ENCODE data around the gene FGF18. TPM values are rescaled to one million over a fixed set of nuclear protein-coding genes. Genes with fewer than 3 reads are reported as not detected.

FGF18 gene
- total RNA-seq, 1 experiment from 2014 or later: 0.52 TPM

GRCh38 chr5:171415115-171415730, 4.2 kb upstream of the FGF18 start:
- H3K27ac ChIP-seq: no peak overlapping the region
- H4K20me1 ChIP-seq (ENCODE audit: insufficient read depth): peaks cover 56% of the 10 kb centered on the region
- no peak overlapping the region for H3K4me3 ChIP-seq
- ChIA-PET CTCF (interaction anchor here (0.6 to 0.7 kb wide), 3 partner anchors 100 to 607 kb away, joined by 3 to 4 read pairs (median 3); no protein-coding TSS in a partner anchor), POLR2A (ENCODE audit: unreplicated experiment) (interaction anchor here (0.6 to 0.7 kb wide), 2 partner anchors 10 to 28 kb away, joined by 7 to 11 read pairs; no protein-coding TSS in a partner anchor)
- no peak overlapping the region for H2AFZ ChIP-seq
- intact Hi-C loops (cut with micrococcal nuclease; ENCODE audit: unreplicated experiment): loop anchor here (5.0 to 10.0 kb wide), 4 partner anchors 67 to 870 kb away; partner anchors contain the start of gene UBTD2
- H3K36me3 ChIP-seq (ENCODE audit: low read depth): peaks cover 27% of the 10 kb centered on the region
- no peaks in the 10 kb centered on the region for H3K9me2 ChIP-seq (ENCODE audit: insufficient read depth)
- H3K79me2 ChIP-seq (ENCODE audit: low read depth): peaks cover 12% of the 10 kb centered on the region; the same call in 1 of the 2 replicates
- DNase-seq: no peak
- H3F3A ChIP-seq (ENCODE audit: insufficient read depth, low read depth): peaks cover 82% of the 10 kb centered on the region
- no TSS peak for BruUV-seq (replicated peaks)
- no peak overlapping the region for H3K4me2 ChIP-seq
- no peaks in the 10 kb centered on the region for H3K27me3 ChIP-seq (ENCODE audit: insufficient read depth, low read depth)
- TF ChIP-seq CTCF (conservative IDR thresholded peaks at IDR 0.05): no peak
- TF ChIP-seq EZH2 (IDR thresholded peaks at IDR 0.05; ENCODE audit: low read depth): no peak
- no peaks in the 10 kb centered on the region for H3K9me3 ChIP-seq (ENCODE audit: insufficient read depth, low read depth)
- H3K4me1 ChIP-seq (replicated peaks; ENCODE audit: insufficient read depth): 0 out of 2 replicates have a peak, but pooled peaks cover under 1% of the 10 kb centered on the region

DNA sequence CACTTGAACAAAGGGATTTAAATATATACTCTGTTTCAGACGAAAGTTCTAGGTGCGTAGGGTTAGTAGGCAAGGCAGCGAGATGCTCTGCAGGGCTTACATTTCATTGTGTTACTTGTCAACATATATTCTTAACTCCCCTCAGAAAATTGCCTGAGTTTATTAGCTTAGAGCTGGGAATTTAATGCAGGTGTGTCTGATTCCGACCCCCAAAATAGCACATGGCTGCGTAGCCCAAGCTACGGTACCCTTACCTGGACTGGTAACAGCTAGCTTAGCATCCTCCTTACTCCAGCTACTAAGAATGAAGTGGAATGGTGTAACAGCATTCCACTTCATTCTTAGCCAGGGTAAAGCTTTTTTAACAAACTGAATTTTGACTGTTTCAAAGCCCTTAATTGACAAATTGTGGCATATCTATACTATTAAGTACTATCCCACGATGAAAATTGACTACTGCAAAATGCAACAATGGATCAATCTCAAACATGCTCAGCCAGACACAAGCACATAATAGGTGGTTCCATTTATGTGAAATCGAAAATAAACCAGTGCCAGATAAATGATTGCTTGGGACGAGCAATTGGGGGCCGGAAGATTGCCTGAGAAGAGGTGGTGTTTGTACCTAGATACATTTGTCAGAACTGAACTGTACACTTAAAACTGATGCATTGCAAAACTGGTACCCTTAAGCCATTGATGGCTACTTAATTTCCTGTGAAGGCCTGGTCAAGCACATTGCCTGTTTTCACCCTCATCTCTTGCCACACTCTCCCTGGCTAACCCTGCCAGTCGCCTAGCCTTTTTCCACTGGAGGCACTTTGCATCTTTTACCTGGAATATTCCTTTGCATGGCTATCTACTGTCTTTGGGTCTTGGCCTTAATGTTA, 3.0 kb upstream of the FGF18 start:
- no peak for DNase-seq
- Histone ChIP-seq H3F3A (ENCODE audit: insufficient read depth, low read depth) (peaks cover 70% of the 10 kb centered on the region), H3K79me2 (ENCODE audit: low read depth) (peaks cover 4% of the 10 kb centered on the region; the same call in 1 of the 2 replicates), H3K27ac (no peak overlapping the region), H3K4me1 (replicated peaks; ENCODE audit: insufficient read depth) (0 out of 2 replicates have a peak, but pooled peaks cover 7% of the 10 kb centered on the region), H3K4me3 (no peak overlapping the region), H4K20me1 (ENCODE audit: insufficient read depth) (peaks cover 44% of the 10 kb centered on the region), H2AFZ (no peak overlapping the region), H3K9me3 (ENCODE audit: insufficient read depth, low read depth) (no peaks in the 10 kb centered on the region), H3K9me2 (ENCODE audit: insufficient read depth) (no peaks in the 10 kb centered on the region), H3K27me3 (ENCODE audit: insufficient read depth, low read depth) (no peaks in the 10 kb centered on the region), H3K36me3 (ENCODE audit: low read depth) (peaks cover 19% of the 10 kb centered on the region), H3K4me2 (no peak overlapping the region)
- BruUV-seq (replicated peaks): TSS peak; percentile 12
- CTCF ChIA-PET: no interaction called here
- POLR2A ChIA-PET (ENCODE audit: unreplicated experiment): no interaction called here
- TF ChIP-seq EZH2 (IDR thresholded peaks at IDR 0.05; ENCODE audit: low read depth) (no peak), CTCF (conservative IDR thresholded peaks at IDR 0.05) (no peak)
- intact Hi-C loops (cut with micrococcal nuclease; ENCODE audit: unreplicated experiment): loop anchor here (5.0 to 10.0 kb wide), 4 partner anchors 66 to 868 kb away; partner anchors contain the start of gene UBTD2

DNA sequence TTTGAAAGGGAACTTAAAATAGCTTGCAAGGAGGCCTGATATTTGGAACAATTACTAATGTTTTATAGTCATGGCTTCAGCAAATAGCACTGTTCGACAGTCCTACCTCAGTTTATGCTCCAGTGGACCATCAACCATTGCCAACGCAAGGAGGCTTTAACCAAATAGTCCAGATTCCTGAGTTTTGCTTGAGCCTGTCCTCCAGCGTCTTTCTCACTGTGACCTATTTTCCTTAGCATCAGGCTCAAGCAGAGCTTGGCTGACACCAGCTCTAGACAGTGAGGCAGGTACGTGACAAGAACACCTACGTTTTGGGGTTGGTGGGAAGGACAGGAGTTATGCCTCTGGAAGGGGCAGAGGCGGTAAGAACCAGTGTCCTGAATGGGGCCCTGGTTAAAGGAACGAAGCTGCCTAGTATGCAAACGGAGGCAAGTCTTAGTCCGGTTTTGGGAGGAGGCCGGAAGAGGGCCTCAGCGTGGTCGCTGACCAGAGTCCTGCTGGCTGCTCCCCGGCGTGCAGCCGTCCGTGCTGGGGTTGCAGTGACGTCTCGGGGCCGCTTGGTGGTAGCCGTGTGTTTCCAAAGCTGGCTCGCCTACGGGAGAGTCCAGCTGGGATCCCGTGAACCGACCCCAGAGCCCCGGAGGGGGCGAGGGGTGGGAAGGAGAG, 998 bp upstream of the FGF18 start:
- 0 out of 2 replicates have a peak overlapping the region, but pooled peaks have one; percentile 60 for H2AFZ ChIP-seq

More for the DNA sequence above, 998 bp upstream of the FGF18 start:
- H3K27ac ChIP-seq: no peak overlapping the region
- ChIA-PET CTCF (interaction anchor here (0.6 to 1.2 kb wide), 5 partner anchors 32 to 676 kb away, joined by 3 read pairs; no protein-coding TSS in a partner anchor), POLR2A (ENCODE audit: unreplicated experiment) (interaction anchor here (0.5 kb wide), 2 partner anchors 495 to 539 kb away, joined by 3 to 4 read pairs; no protein-coding TSS in a partner anchor)
- 0 out of 2 replicates have a peak, but pooled peaks cover 7% of the 10 kb centered on the region for H3K4me1 ChIP-seq (replicated peaks; ENCODE audit: insufficient read depth)
- H3K36me3 ChIP-seq (ENCODE audit: low read depth): 0 out of 2 replicates have a peak, but pooled peaks cover 2% of the 10 kb centered on the region
- intact Hi-C loops (cut with micrococcal nuclease; ENCODE audit: unreplicated experiment): loop anchor here (1.0 to 10.0 kb wide), 7 partner anchors 64 to 866 kb away; partner anchors contain the start of genes STK10 and UBTD2
- H3F3A ChIP-seq (ENCODE audit: insufficient read depth, low read depth): peaks cover 49% of the 10 kb centered on the region
- H3K9me3 ChIP-seq (ENCODE audit: insufficient read depth, low read depth): no peaks in the 10 kb centered on the region
- H3K79me2 ChIP-seq (ENCODE audit: low read depth): no peaks in the 10 kb centered on the region
- H3K4me3 ChIP-seq: peak overlapping the region; percentile 64; the same call in 1 of the 2 replicates
- peak; percentile 70 to 87 for DNase-seq
- H3K4me2 ChIP-seq: peak overlapping the region; percentile 92
- no peaks in the 10 kb centered on the region for H3K27me3 ChIP-seq (ENCODE audit: insufficient read depth, low read depth)
- H3K9me2 ChIP-seq (ENCODE audit: insufficient read depth): no peaks in the 10 kb centered on the region
- no TSS peak for BruUV-seq (replicated peaks)
- peaks cover 25% of the 10 kb centered on the region for H4K20me1 ChIP-seq (ENCODE audit: insufficient read depth)
- TF ChIP-seq CTCF (conservative IDR thresholded peaks at IDR 0.05): peak; percentile 93
- no peak for TF ChIP-seq EZH2 (IDR thresholded peaks at IDR 0.05; ENCODE audit: low read depth)
